ENCODE data around the gene EHD2. TPM values are rescaled to one million over a fixed set of nuclear protein-coding genes. Genes with fewer than 3 reads are reported as not detected.

Gene EHD2
- total and polyA plus RNA-seq, 2 of the 4 experiments (the other 2 are of a cell fraction): 35.3 to 181 TPM

GRCh38 chr19:47723581-47723940, 10.3 kb downstream of the EHD2 start:
- peak overlapping the region; percentile 34 for H3K4me2 ChIP-seq (ENCODE audit: low read depth, low read length)
- H3K14ac ChIP-seq (replicated peaks; ENCODE audit: low read depth, low read length): no peak overlapping the region
- H3K27me3 ChIP-seq (ENCODE audit: control insufficient read depth, insufficient read depth, low read length): no peaks in the 10 kb centered on the region
- intact Hi-C loops (cut with micrococcal nuclease) (no loop called here), dilution Hi-C loops (cut with HindIII; ENCODE audit: low sequenced_read_pairs, unreplicated experiment) (no loop called here), in situ Hi-C loops (cut with MboI; ENCODE audit: low sequenced_read_pairs) (loop anchor here (25.0 kb wide), 1 partner anchor 436 kb away; no protein-coding TSS in a partner anchor)
- ATAC-seq (ENCODE audit: low read depth) (no peak), DNase-seq (peak; percentile 95)
- H4K91ac ChIP-seq (ENCODE audit: insufficient read depth, low read depth, low read length): no peak overlapping the region; the same call in 1 of the 2 replicates
- no peak overlapping the region for H4K5ac ChIP-seq (ENCODE audit: low read depth, low read length)
- H3K18ac ChIP-seq (ENCODE audit: low read depth, low read length): no peak overlapping the region
- H2BK5ac ChIP-seq (ENCODE audit: low read depth, low read length, poor library complexity, severe bottlenecking): peak overlapping the region; percentile 93
- peak overlapping the region; percentile 71 for H3K4ac ChIP-seq (ENCODE audit: low read depth, low read length)
- no TSS peak for BruUV-seq (replicated peaks)
- TF ChIP-seq RFX5 (IDR thresholded peaks at IDR 0.05; ENCODE audit: low read depth, low read length) (no peak), CEBPB (IDR thresholded peaks at IDR 0.05; ENCODE audit: low read depth, low read length) (peak; percentile 98), MXI1 (IDR thresholded peaks at IDR 0.05; ENCODE audit: borderline replicate concordance, low read depth, low read length) (0 out of 2 replicates have a peak, but pooled peaks have one; percentile 27), USF2 (IDR thresholded peaks at IDR 0.05; ENCODE audit: low read depth, low read length) (no peak), MAFK (IDR thresholded peaks at IDR 0.05; ENCODE audit: low read depth, low read length) (no peak), POLR2A (IDR thresholded peaks at IDR 0.05; ENCODE audit: low read depth, low read length) (no peak), NFE2L2 (IDR thresholded peaks at IDR 0.05; ENCODE audit: low read depth, low read length) (no peak), RCOR1 (IDR thresholded peaks at IDR 0.05; ENCODE audit: insufficient replicate concordance, low read length) (no peak), RAD21 (IDR thresholded peaks at IDR 0.05; ENCODE audit: low read length) (no peak), SMC3 (IDR thresholded peaks at IDR 0.05; ENCODE audit: low read depth, low read length) (no peak), BHLHE40 (IDR thresholded peaks at IDR 0.05; ENCODE audit: low read depth, low read length) (no peak), CHD1 (IDR thresholded peaks at IDR 0.05; ENCODE audit: low read depth, low read length) (no peak), FOS (IDR thresholded peaks at IDR 0.05; ENCODE audit: low read depth, low read length) (peak; percentile 14; the same call in 1 of the 2 replicates)
- TF ChIP-seq, protein P1, sequence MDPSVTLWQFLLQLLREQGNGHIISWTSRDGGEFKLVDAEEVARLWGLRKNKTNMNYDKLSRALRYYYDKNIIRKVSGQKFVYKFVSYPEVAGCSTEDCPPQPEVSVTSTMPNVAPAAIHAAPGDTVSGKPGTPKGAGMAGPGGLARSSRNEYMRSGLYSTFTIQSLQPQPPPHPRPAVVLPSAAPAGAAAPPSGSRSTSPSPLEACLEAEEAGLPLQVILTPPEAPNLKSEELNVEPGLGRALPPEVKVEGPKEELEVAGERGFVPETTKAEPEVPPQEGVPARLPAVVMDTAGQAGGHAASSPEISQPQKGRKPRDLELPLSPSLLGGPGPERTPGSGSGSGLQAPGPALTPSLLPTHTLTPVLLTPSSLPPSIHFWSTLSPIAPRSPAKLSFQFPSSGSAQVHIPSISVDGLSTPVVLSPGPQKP (IDR thresholded peaks at IDR 0.05; ENCODE audit: borderline replicate concordance, low read depth, low read length): no peak
- TF ChIP-seq, protein P2, sequence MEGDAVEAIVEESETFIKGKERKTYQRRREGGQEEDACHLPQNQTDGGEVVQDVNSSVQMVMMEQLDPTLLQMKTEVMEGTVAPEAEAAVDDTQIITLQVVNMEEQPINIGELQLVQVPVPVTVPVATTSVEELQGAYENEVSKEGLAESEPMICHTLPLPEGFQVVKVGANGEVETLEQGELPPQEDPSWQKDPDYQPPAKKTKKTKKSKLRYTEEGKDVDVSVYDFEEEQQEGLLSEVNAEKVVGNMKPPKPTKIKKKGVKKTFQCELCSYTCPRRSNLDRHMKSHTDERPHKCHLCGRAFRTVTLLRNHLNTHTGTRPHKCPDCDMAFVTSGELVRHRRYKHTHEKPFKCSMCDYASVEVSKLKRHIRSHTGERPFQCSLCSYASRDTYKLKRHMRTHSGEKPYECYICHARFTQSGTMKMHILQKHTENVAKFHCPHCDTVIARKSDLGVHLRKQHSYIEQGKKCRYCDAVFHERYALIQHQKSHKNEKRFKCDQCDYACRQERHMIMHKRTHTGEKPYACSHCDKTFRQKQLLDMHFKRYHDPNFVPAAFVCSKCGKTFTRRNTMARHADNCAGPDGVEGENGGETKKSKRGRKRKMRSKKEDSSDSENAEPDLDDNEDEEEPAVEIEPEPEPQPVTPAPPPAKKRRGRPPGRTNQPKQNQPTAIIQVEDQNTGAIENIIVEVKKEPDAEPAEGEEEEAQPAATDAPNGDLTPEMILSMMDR (conservative IDR thresholded peaks at IDR 0.05; ENCODE audit: low read depth, low read length): no peak
- no peak overlapping the region; the same call in 1 of the 2 replicates for H2AK5ac ChIP-seq (ENCODE audit: low read depth, low read length)
- CTCF ChIA-PET: no interaction called here
- peak overlapping the region; percentile 77; the same call in 1 of the 2 replicates for H3K9ac ChIP-seq (ENCODE audit: low read depth, low read length)
- peak overlapping the region; percentile 99 for H3K27ac ChIP-seq (ENCODE audit: insufficient read depth, low read length)
- POLR2A ChIA-PET (ENCODE audit: unreplicated experiment): interaction anchor here (0.6 to 1.0 kb wide), 4 partner anchors 8 to 907 kb away, joined by 4 to 9 read pairs (median 5); no protein-coding TSS in a partner anchor
- no peak overlapping the region for H2BK20ac ChIP-seq (ENCODE audit: low read depth, low read length)
- no peak overlapping the region for H2AFZ ChIP-seq (replicated peaks; ENCODE audit: low read length, poor library complexity)
- peaks cover 56% of the 10 kb centered on the region for H3K36me3 ChIP-seq (ENCODE audit: control insufficient read depth, insufficient read depth, low read length)
- H3K9me3 ChIP-seq (ENCODE audit: control insufficient read depth, insufficient read depth, low read length): no peaks in the 10 kb centered on the region
- peaks cover 23 to 62% of the 10 kb centered on the region in 2 experiments for H3K79me1 ChIP-seq (ENCODE audit: low read depth in 1 of 2, low read length in 2 of 2)
- no peak overlapping the region for H3K56ac ChIP-seq (ENCODE audit: extremely low read depth, insufficient read depth, low read length)
- WGBS, 2 experiments (ENCODE audit: extremely low coverage in 2 of 2, insufficient read length in 1 of 2): no CpG with 5 or more reads among the region's 7 CpGs
- H2BK15ac ChIP-seq (ENCODE audit: low read depth, low read length): no peak overlapping the region
- peak overlapping the region in 1 of 2 experiments; percentile 68; a peak in 1 of 4 replicates for H4K8ac ChIP-seq (ENCODE audit: low read depth in 2 of 2, low read length in 2 of 2)
- no peak overlapping the region for H3K4me3 ChIP-seq (ENCODE audit: insufficient read depth, low read depth, low read length)
- H4K20me1 ChIP-seq (ENCODE audit: insufficient read depth, low read length): peaks cover 39% of the 10 kb centered on the region
- no peak overlapping the region for H2BK120ac ChIP-seq (ENCODE audit: low read depth, low read length)
- no peak overlapping the region for H3K23ac ChIP-seq (ENCODE audit: low read depth, low read length)
- no peak overlapping the region for H2AK9ac ChIP-seq (replicated peaks; ENCODE audit: low read depth, low read length, poor library complexity)
- H3K9me1 ChIP-seq (ENCODE audit: insufficient read depth, low read length): peaks cover 29% of the 10 kb centered on the region
- peaks cover 35% of the 10 kb centered on the region for H3K4me1 ChIP-seq (ENCODE audit: control insufficient read depth, insufficient read depth, low read length)

Measured in IMR-90 (cell line).